K562 (cell line): ENCODE data around the gene GALNT15.

Experiments used
- CBX1 ChIP-seq: sonication (generic); IDR thresholded peaks from 2 replicates; pipeline ENCODE4 v1.6.1; 2016; ENCODE audit warnings: antibody characterized with exemption, low read depth, mild to moderate bottlenecking
- TF ChIP-seq, protein P1 (sequence below): sonication (generic); formaldehyde crosslinking; IDR thresholded peaks from 2 replicates; pipeline ENCODE4 v1.8.0; 2022; ENCODE audit warnings: mild to moderate bottlenecking, missing genetic modification reagents

DNA sequence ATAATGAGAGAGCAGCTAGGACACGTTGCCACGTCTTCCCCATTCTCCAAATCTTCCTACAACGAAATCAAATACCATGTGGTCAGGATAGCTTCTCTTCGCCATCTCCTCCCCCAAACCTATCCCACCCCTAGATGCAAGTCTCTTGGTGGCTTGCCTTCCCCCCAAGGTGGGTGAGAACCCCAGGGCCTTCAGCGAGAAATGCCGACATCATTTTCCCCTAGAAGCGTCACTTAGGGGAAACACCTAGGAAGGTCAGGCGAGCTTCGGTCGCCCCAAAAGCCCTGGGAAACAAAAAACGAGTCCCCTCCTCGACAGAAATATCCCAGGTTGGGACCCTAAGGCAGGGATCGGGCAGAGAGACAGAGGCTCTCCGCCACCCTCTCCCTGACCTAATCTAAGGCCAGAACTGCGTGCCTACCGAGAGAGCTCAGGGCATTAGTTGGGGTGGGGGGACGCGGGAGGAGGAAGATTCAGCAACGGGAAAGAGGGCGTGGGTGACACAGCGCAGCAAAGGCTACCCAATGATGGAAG is 89.8 kb downstream of the GALNT15 start:
- TF ChIP-seq, protein P1, sequence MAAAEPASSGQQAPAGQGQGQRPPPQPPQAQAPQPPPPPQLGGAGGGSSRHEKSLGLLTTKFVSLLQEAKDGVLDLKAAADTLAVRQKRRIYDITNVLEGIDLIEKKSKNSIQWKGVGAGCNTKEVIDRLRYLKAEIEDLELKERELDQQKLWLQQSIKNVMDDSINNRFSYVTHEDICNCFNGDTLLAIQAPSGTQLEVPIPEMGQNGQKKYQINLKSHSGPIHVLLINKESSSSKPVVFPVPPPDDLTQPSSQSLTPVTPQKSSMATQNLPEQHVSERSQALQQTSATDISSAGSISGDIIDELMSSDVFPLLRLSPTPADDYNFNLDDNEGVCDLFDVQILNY (CRISPR knock-in tag): no peak
- no peak for TF ChIP-seq CBX1
